ENCODE measurements around the gene ARMC2.

DNA sequence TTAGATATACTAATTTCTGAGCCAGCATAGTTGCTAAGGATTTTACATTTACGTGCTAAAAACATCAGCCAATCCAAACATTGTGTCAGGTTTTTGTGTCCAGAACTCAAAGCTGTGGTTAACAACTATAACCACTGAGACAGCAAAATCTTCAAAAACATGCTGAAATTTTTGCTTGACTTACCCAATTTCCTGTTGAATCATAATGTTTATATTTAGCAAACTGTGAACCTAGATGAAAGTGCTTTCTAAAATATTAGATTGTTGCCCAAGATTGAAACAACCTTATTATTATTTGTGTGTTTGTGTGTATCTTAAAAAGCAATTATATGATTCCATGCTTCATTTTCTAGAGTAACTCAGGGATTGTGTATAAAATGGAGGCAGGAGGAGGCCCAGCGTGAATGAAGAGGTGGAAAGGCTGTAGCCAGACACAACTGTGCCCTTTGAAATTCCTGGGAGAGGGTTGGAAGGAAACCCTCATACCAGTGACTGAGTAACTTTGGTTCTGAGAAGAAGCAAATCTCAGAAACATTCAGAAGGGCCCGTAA is 48.0 kb downstream of the ARMC2 start:
- TF ChIP-seq, protein P1, sequence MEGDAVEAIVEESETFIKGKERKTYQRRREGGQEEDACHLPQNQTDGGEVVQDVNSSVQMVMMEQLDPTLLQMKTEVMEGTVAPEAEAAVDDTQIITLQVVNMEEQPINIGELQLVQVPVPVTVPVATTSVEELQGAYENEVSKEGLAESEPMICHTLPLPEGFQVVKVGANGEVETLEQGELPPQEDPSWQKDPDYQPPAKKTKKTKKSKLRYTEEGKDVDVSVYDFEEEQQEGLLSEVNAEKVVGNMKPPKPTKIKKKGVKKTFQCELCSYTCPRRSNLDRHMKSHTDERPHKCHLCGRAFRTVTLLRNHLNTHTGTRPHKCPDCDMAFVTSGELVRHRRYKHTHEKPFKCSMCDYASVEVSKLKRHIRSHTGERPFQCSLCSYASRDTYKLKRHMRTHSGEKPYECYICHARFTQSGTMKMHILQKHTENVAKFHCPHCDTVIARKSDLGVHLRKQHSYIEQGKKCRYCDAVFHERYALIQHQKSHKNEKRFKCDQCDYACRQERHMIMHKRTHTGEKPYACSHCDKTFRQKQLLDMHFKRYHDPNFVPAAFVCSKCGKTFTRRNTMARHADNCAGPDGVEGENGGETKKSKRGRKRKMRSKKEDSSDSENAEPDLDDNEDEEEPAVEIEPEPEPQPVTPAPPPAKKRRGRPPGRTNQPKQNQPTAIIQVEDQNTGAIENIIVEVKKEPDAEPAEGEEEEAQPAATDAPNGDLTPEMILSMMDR (conservative IDR thresholded peaks at IDR 0.05; ENCODE audit: low read depth in 2 of 2) = no peak
- TF ChIP-seq EZH2 (IDR thresholded peaks at IDR 0.05; ENCODE audit: low read depth, unreplicated experiment) = no peak
- TF ChIP-seq NANOG (IDR thresholded peaks at IDR 0.05; ENCODE audit: borderline replicate concordance) = no peak
- TF ChIP-seq REST (IDR thresholded peaks at IDR 0.05; ENCODE audit: unreplicated experiment) = no peak
- TF ChIP-seq POLR2AphosphoS5 (IDR thresholded peaks at IDR 0.05; ENCODE audit: low read depth) = no peak
- no peak for TF ChIP-seq JUNB (IDR thresholded peaks at IDR 0.05; ENCODE audit: unreplicated experiment)

Data from GM23338 (cell line).